Measurements from ENCODE around the gene SEPTIN5.

The SEPTIN5 gene

GRCh38 chr22:19704355-19705015 lies 9.8 kb upstream of the SEPTIN5 start:
- in situ Hi-C loops (cut with MboI; ENCODE audit: low sequenced_read_pairs): no loop called here

GRCh38 chr22:19705181-19705934 lies 8.9 kb upstream of the SEPTIN5 start:
- in situ Hi-C loops (cut with MboI; ENCODE audit: low sequenced_read_pairs): no loop called here

GRCh38 chr22:19706661-19707151 lies 7.6 kb upstream of the SEPTIN5 start:
- in situ Hi-C loops (cut with MboI; ENCODE audit: low sequenced_read_pairs): no loop called here

GRCh38 chr22:19707347-19708290 lies 6.7 kb upstream of the SEPTIN5 start:
- in situ Hi-C loops (cut with MboI; ENCODE audit: low sequenced_read_pairs): no loop called here

- in situ Hi-C loops (cut with MboI; ENCODE audit: low sequenced_read_pairs): no loop called here
Observed at GRCh38 chr22:19708321-19709011, 5.8 kb upstream of the SEPTIN5 start.

GRCh38 chr22:19709063-19709769 lies 5.1 kb upstream of the SEPTIN5 start:
- in situ Hi-C loops (cut with MboI; ENCODE audit: low sequenced_read_pairs): no loop called here

- in situ Hi-C loops (cut with MboI; ENCODE audit: low sequenced_read_pairs): no loop called here
Observed at GRCh38 chr22:19710020-19710768, 4.1 kb upstream of the SEPTIN5 start.

GRCh38 chr22:19710769-19711106 lies 3.6 kb upstream of the SEPTIN5 start:
- in situ Hi-C loops (cut with MboI; ENCODE audit: low sequenced_read_pairs): no loop called here

- in situ Hi-C loops (cut with MboI; ENCODE audit: low sequenced_read_pairs): no loop called here
Observed at GRCh38 chr22:19713245-19713644, 1.1 kb upstream of the SEPTIN5 start.

- in situ Hi-C loops (cut with MboI; ENCODE audit: low sequenced_read_pairs): no loop called here
Observed at GRCh38 chr22:19713650-19714311, 522 bp upstream of the SEPTIN5 start.

- in situ Hi-C loops (cut with MboI; ENCODE audit: low sequenced_read_pairs): no loop called here
Observed at GRCh38 chr22:19715188-19715930, 1.1 kb downstream of the SEPTIN5 start.

- in situ Hi-C loops (cut with MboI; ENCODE audit: low sequenced_read_pairs): no loop called here
Observed at GRCh38 chr22:19716041-19716828, 1.9 kb downstream of the SEPTIN5 start.

GRCh38 chr22:19716829-19717105 lies 2.5 kb downstream of the SEPTIN5 start:
- in situ Hi-C loops (cut with MboI; ENCODE audit: low sequenced_read_pairs): no loop called here

GRCh38 chr22:19717181-19717580 lies 2.9 kb downstream of the SEPTIN5 start:
- in situ Hi-C loops (cut with MboI; ENCODE audit: low sequenced_read_pairs): no loop called here

- in situ Hi-C loops (cut with MboI; ENCODE audit: low sequenced_read_pairs): no loop called here
Observed at GRCh38 chr22:19717691-19718455, 3.6 kb downstream of the SEPTIN5 start.

- in situ Hi-C loops (cut with MboI; ENCODE audit: low sequenced_read_pairs): no loop called here
Observed at GRCh38 chr22:19718456-19719049, 4.2 kb downstream of the SEPTIN5 start.
